ENCODE results near the gene PHACTR1.

Gene PHACTR1

DNA sequence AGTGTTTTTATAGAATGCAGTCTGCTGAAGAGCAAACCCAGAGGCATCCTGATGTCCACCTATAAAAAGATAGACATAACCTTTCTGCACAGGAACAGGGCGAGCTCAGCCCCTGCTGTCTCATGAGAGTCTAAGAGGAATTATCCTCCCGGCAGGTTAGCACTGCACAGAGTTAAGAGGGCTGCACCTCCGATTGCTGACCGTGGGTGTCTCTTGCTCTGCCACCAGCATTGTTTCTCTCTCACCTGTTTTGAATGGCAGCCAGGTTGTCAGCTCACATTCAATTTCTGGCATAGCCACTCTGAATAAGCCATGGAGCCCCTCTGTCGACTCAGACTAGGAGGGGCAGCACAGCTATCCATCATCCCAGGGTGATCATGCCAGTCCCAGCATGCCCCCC lies 211.2 kb downstream of the PHACTR1 start:
- Histone ChIP-seq H3K4me3 (replicated peaks; ENCODE audit: insufficient read depth, low read length) (no peak overlapping the region), H3K27me3 (ENCODE audit: insufficient read depth, poor library complexity, severe bottlenecking) (no peaks in the 10 kb centered on the region), H3K27ac (replicated peaks) (no peak overlapping the region)
- TF ChIP-seq GABPA (IDR thresholded peaks at IDR 0.05; ENCODE audit: low read depth) (no peak), POLR2AphosphoS5 (IDR thresholded peaks at IDR 0.05; ENCODE audit: low read depth) (no peak), SPI1 (IDR thresholded peaks at IDR 0.05; ENCODE audit: borderline replicate concordance, low read depth) (no peak)
- TF ChIP-seq, protein P1, sequence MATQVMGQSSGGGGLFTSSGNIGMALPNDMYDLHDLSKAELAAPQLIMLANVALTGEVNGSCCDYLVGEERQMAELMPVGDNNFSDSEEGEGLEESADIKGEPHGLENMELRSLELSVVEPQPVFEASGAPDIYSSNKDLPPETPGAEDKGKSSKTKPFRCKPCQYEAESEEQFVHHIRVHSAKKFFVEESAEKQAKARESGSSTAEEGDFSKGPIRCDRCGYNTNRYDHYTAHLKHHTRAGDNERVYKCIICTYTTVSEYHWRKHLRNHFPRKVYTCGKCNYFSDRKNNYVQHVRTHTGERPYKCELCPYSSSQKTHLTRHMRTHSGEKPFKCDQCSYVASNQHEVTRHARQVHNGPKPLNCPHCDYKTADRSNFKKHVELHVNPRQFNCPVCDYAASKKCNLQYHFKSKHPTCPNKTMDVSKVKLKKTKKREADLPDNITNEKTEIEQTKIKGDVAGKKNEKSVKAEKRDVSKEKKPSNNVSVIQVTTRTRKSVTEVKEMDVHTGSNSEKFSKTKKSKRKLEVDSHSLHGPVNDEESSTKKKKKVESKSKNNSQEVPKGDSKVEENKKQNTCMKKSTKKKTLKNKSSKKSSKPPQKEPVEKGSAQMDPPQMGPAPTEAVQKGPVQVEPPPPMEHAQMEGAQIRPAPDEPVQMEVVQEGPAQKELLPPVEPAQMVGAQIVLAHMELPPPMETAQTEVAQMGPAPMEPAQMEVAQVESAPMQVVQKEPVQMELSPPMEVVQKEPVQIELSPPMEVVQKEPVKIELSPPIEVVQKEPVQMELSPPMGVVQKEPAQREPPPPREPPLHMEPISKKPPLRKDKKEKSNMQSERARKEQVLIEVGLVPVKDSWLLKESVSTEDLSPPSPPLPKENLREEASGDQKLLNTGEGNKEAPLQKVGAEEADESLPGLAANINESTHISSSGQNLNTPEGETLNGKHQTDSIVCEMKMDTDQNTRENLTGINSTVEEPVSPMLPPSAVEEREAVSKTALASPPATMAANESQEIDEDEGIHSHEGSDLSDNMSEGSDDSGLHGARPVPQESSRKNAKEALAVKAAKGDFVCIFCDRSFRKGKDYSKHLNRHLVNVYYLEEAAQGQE (IDR thresholded peaks at IDR 0.05; ENCODE audit: insufficient replicate concordance, low read depth) = no peak
- TF ChIP-seq, protein P2, sequence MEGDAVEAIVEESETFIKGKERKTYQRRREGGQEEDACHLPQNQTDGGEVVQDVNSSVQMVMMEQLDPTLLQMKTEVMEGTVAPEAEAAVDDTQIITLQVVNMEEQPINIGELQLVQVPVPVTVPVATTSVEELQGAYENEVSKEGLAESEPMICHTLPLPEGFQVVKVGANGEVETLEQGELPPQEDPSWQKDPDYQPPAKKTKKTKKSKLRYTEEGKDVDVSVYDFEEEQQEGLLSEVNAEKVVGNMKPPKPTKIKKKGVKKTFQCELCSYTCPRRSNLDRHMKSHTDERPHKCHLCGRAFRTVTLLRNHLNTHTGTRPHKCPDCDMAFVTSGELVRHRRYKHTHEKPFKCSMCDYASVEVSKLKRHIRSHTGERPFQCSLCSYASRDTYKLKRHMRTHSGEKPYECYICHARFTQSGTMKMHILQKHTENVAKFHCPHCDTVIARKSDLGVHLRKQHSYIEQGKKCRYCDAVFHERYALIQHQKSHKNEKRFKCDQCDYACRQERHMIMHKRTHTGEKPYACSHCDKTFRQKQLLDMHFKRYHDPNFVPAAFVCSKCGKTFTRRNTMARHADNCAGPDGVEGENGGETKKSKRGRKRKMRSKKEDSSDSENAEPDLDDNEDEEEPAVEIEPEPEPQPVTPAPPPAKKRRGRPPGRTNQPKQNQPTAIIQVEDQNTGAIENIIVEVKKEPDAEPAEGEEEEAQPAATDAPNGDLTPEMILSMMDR (IDR thresholded peaks at IDR 0.05; ENCODE audit: insufficient read depth, low read length) = no peak
- no peak for DNase-seq (ENCODE audit: low read depth in 1 of 2, low spot score in 1 of 2)

DNA sequence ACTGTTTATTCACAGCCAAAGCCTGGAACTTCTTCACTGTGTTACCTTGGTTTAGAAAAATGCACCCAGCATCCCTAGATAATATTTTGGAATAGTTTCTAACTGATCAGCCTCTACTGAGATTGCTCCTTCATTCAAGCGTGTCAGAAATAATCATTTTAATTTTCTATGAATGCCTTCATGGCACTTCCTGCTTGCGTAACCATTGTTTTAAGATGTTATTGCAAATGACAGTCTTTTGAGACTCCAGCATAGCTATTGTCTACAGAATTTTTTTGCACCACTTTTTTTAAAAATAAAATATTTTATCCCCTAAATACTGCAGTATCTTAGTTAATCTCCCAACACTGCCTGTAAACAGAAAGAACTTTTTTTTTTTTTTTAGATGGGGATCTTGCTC lies 213.1 kb downstream of the PHACTR1 start:
- Histone ChIP-seq H3K4me3 (replicated peaks; ENCODE audit: insufficient read depth, low read length) (no peak overlapping the region), H3K27ac (replicated peaks) (no peak overlapping the region), H3K27me3 (ENCODE audit: insufficient read depth, poor library complexity, severe bottlenecking) (no peaks in the 10 kb centered on the region)
- no peak for TF ChIP-seq POLR2AphosphoS5 (IDR thresholded peaks at IDR 0.05; ENCODE audit: low read depth)
- no peak for TF ChIP-seq SPI1 (IDR thresholded peaks at IDR 0.05; ENCODE audit: borderline replicate concordance, low read depth)
- TF ChIP-seq, protein P2 (IDR thresholded peaks at IDR 0.05; ENCODE audit: insufficient read depth, low read length) = no peak
- no peak for TF ChIP-seq GABPA (IDR thresholded peaks at IDR 0.05; ENCODE audit: low read depth)
- TF ChIP-seq, protein P1 (IDR thresholded peaks at IDR 0.05; ENCODE audit: insufficient replicate concordance, low read depth) = no peak
- DNase-seq (ENCODE audit: low read depth in 1 of 2, low spot score in 1 of 2) = no peak

DNA sequence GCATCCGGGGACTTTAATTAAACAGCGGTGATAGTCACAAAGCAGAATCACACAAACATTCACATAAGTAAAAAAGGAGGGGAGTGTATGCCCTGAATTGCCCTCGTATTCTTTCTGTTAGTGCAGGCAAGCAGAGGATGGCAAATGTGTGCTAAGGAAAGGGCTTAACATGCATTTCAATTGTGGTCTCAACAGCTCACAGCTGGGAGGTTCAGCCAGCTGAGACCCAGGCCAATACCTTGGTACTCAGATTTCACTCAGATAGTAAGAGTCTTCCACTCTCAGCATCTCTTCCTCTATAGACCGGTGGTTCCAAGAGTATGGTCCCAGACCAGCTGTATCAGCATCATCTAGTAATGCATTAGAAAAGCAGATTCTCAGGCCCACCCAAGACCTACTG lies 215.1 kb downstream of the PHACTR1 start:
- DNase-seq (ENCODE audit: low read depth in 1 of 2, low spot score in 1 of 2) = no peak
- H3K27ac ChIP-seq (replicated peaks) = no peak overlapping the region
- H3K4me3 ChIP-seq (replicated peaks; ENCODE audit: insufficient read depth, low read length) = no peak overlapping the region
- no peaks in the 10 kb centered on the region for H3K27me3 ChIP-seq (ENCODE audit: insufficient read depth, poor library complexity, severe bottlenecking)
- TF ChIP-seq, protein P1 (IDR thresholded peaks at IDR 0.05; ENCODE audit: insufficient replicate concordance, low read depth) = no peak
- TF ChIP-seq POLR2AphosphoS5 (IDR thresholded peaks at IDR 0.05; ENCODE audit: low read depth) = no peak
- TF ChIP-seq GABPA (IDR thresholded peaks at IDR 0.05; ENCODE audit: low read depth) = no peak
- TF ChIP-seq, protein P2 (IDR thresholded peaks at IDR 0.05; ENCODE audit: insufficient read depth, low read length) = no peak
- TF ChIP-seq SPI1 (IDR thresholded peaks at IDR 0.05; ENCODE audit: borderline replicate concordance, low read depth) = no peak
